Peyer's patch (tissue), 4 donors: Measurements from ENCODE around the gene INPP4A. TPM values are rescaled to one million over a fixed set of nuclear protein-coding genes. Genes with fewer than 3 reads are reported as not detected.
A peak's percentile ranks its signal among the peaks of the same experiment; 100 is the strongest.

Experiments used
- DNase-seq, 3 donors: peaks; one replicate each; pipeline ENCODE4 v3.0.0-alpha.2; 2017 to 2019
- H3K27ac ChIP-seq, 4 donors: fragments of 200-600 bp; sonication (generic); one replicate each; pipeline ENCODE4 v1.5.1; 2016 to 2019
- H3K27me3 ChIP-seq, 2 donors: fragments of 200-600 bp; sonication (generic); one replicate each; pipeline ENCODE4 v1.5.1; 2019
- H3K36me3 ChIP-seq, 3 donors: fragments of 200-600 bp; sonication (generic); one replicate each; pipeline ENCODE4 v1.5.1; 2016 to 2019
- H3K4me1 ChIP-seq, 4 donors: fragments of 200-600 bp; sonication (generic); one replicate each; pipeline ENCODE4 v1.5.1; 2016 to 2019
- H3K4me3 ChIP-seq, 4 donors: fragments of 200-600 bp; sonication (generic); 1 replicate in 3 of 4; 2 replicates in 1 of 4; pipeline ENCODE4 v1.5.1; 2016 to 2019; ENCODE audit warnings: mild to moderate bottlenecking in 1 of 4
- H3K9me3 ChIP-seq, 4 donors: fragments of 200-600 bp; sonication (generic); one replicate each; pipeline ENCODE4 v1.5.1; 2016 to 2019; ENCODE audit warnings: mild to moderate bottlenecking in 1 of 4
- CTCF ChIP-seq, 6 experiments: fragments of 450-650 bp in 4 of 6; fragments of 200-600 bp in 2 of 6; sonication (generic) in 1 of 6; IDR thresholded peaks; one replicate each; pipeline ENCODE4 v1.5.1; 2017 to 2019; ENCODE audit warnings: antibody characterized with exemption in 6 of 6, mild to moderate bottlenecking in 3 of 6, moderate library complexity in 1 of 6
- POLR2A ChIP-seq, 2 donors: fragments of 450-650 bp; IDR thresholded peaks; one replicate each; pipeline ENCODE4 v1.5.1; 2017; ENCODE audit warnings: antibody characterized with exemption in 2 of 2, mild to moderate bottlenecking in 2 of 2, moderate library complexity in 2 of 2
- total RNA-seq, 4 donors: library from RNA; depleted of rRNA; stranded (reverse); fragments of >200 nt; gene quantifications; one replicate each; pipeline ENCODE4 v1.1.0, GENCODE V29; 2016

The INPP4A gene
- total RNA-seq, 4 donors from 2014 or later = 15.6 to 78.4 (median 27.4) TPM

GRCh38 chr2:98524168-98524567 is 79.5 kb downstream of the INPP4A start:
- Histone ChIP-seq H3K27ac (no peak overlapping the region), H3K36me3 (peaks cover 0 to 7% (median 0%) of the 10 kb centered on the region in 3 donors), H3K27me3 (no peaks in the 10 kb centered on the region), H3K4me3 (no peak overlapping the region), H3K9me3 (no peaks in the 10 kb centered on the region), H3K4me1 (no peaks in the 10 kb centered on the region)
- TF ChIP-seq CTCF (IDR thresholded peaks at IDR 0.05) (no peak), POLR2A (IDR thresholded peaks at IDR 0.05) (no peak)
- DNase-seq = no peak

- DNase-seq = no peak
Observed at GRCh38 chr2:98528349-98528748, 83.7 kb downstream of the INPP4A start.

GRCh38 chr2:98530114-98530513 is 85.5 kb downstream of the INPP4A start:
- no peak overlapping the region for H3K4me3 ChIP-seq
- H3K27me3 ChIP-seq = no peaks in the 10 kb centered on the region
- no peaks in the 10 kb centered on the region for H3K4me1 ChIP-seq
- DNase-seq = no peak
- H3K36me3 ChIP-seq = no peaks in the 10 kb centered on the region
- no peak overlapping the region for H3K27ac ChIP-seq
- H3K9me3 ChIP-seq = no peaks in the 10 kb centered on the region
- TF ChIP-seq CTCF (IDR thresholded peaks at IDR 0.05) = no peak
- no peak for TF ChIP-seq POLR2A (IDR thresholded peaks at IDR 0.05)

More at GRCh38 chr2:98528349-98528748, 83.7 kb downstream of the INPP4A start:
- no peak overlapping the region for H3K4me3 ChIP-seq
- no peak overlapping the region for H3K27ac ChIP-seq
- H3K27me3 ChIP-seq = no peaks in the 10 kb centered on the region
- no peaks in the 10 kb centered on the region for H3K4me1 ChIP-seq
- no peaks in the 10 kb centered on the region for H3K36me3 ChIP-seq
- TF ChIP-seq CTCF (IDR thresholded peaks at IDR 0.05) = no peak
- TF ChIP-seq POLR2A (IDR thresholded peaks at IDR 0.05) = no peak
- H3K9me3 ChIP-seq = no peaks in the 10 kb centered on the region

- Histone ChIP-seq H3K36me3 (peaks cover 0 to 13% (median 0%) of the 10 kb centered on the region in 3 donors), H3K4me1 (no peaks in the 10 kb centered on the region), H3K4me3 (no peak overlapping the region), H3K9me3 (no peaks in the 10 kb centered on the region), H3K27me3 (no peaks in the 10 kb centered on the region), H3K27ac (no peak overlapping the region)
- peak in 1 of 3 donors; percentile 23 for DNase-seq
- TF ChIP-seq POLR2A (IDR thresholded peaks at IDR 0.05) (no peak), CTCF (IDR thresholded peaks at IDR 0.05) (no peak)
Observed at GRCh38 chr2:98532756-98533155, 88.1 kb downstream of the INPP4A start.

- no peaks in the 10 kb centered on the region for H3K4me1 ChIP-seq
- H3K9me3 ChIP-seq = no peaks in the 10 kb centered on the region
- H3K27ac ChIP-seq = no peak overlapping the region
- no peaks in the 10 kb centered on the region for H3K27me3 ChIP-seq
- no peak for TF ChIP-seq POLR2A (IDR thresholded peaks at IDR 0.05)
- no peak for TF ChIP-seq CTCF (IDR thresholded peaks at IDR 0.05)
- no peak overlapping the region for H3K4me3 ChIP-seq
- DNase-seq = no peak
- peaks cover 0 to 21% (median 0%) of the 10 kb centered on the region in 3 donors for H3K36me3 ChIP-seq
Observed at GRCh38 chr2:98533547-98533946, 88.9 kb downstream of the INPP4A start.

- Histone ChIP-seq H3K27ac (no peak overlapping the region), H3K9me3 (no peaks in the 10 kb centered on the region), H3K27me3 (no peaks in the 10 kb centered on the region), H3K4me1 (no peaks in the 10 kb centered on the region), H3K36me3 (peaks cover 0 to 31% (median 0%) of the 10 kb centered on the region in 3 donors), H3K4me3 (no peak overlapping the region)
- DNase-seq = no peak
- TF ChIP-seq CTCF (IDR thresholded peaks at IDR 0.05) = no peak
- TF ChIP-seq POLR2A (IDR thresholded peaks at IDR 0.05) = no peak
Observed at GRCh38 chr2:98534761-98535160, 90.1 kb downstream of the INPP4A start.
